Measurements from ENCODE around the gene STRAP.

STRAP gene

DNA sequence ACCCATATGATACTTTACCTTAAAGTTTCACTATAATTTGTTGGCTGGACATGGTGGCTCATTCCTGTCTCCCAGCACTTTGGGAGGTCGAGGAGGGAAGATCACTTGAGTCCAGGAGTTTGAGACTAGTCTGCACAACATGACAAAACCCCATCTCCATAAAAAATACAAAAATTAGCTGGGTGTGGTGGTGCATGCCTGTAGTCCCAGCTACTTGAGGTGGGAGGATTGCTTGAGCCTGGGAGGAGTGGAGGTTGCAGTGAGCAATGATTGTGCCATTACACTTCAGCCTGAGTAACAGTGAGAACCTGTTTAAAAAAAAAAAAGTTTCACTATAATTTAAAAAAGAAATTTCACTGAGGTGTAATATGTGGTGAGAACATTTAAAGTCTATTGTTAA lies 50.1 kb downstream of the STRAP start:
- H3K4me3 Mint-ChIP-seq = no peak overlapping the region
- peaks cover 46% of the 10 kb centered on the region for H3K4me1 Mint-ChIP-seq

DNA sequence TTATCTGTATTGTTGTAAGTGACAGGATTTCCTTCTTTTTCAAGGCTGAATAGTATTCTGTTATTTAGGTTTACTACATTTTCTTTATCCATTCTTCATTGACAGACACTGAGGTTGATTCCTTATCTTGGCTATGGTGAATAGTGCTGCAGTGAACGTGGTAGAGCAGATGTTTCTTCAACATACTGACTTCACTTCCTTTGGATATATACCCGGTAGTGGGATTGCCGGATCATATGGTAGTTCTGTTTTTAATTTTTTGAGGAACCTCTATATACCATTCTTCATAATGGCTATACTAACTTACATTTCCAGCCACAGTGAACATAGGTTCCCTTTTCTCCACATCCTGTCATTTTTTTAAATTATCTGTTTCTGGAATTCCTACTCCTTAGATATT lies 50.8 kb downstream of the STRAP start:
- Mint-ChIP-seq H3K4me1 (peaks cover 40% of the 10 kb centered on the region), H3K27me3 (ENCODE audit: low read depth, poor library complexity) (no peaks in the 10 kb centered on the region), H3K9me3 (peaks cover 44% of the 10 kb centered on the region), H3K4me3 (no peak overlapping the region), H3K27ac (no peak overlapping the region), H3K36me3 (ENCODE audit: low read depth) (peaks cover 58% of the 10 kb centered on the region)
- DNase-seq = no peak
- TF ChIP-seq, protein P1, sequence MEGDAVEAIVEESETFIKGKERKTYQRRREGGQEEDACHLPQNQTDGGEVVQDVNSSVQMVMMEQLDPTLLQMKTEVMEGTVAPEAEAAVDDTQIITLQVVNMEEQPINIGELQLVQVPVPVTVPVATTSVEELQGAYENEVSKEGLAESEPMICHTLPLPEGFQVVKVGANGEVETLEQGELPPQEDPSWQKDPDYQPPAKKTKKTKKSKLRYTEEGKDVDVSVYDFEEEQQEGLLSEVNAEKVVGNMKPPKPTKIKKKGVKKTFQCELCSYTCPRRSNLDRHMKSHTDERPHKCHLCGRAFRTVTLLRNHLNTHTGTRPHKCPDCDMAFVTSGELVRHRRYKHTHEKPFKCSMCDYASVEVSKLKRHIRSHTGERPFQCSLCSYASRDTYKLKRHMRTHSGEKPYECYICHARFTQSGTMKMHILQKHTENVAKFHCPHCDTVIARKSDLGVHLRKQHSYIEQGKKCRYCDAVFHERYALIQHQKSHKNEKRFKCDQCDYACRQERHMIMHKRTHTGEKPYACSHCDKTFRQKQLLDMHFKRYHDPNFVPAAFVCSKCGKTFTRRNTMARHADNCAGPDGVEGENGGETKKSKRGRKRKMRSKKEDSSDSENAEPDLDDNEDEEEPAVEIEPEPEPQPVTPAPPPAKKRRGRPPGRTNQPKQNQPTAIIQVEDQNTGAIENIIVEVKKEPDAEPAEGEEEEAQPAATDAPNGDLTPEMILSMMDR (IDR thresholded peaks at IDR 0.05) = no peak

More for the DNA sequence above, 50.1 kb downstream of the STRAP start:
- no peaks in the 10 kb centered on the region for H3K27me3 Mint-ChIP-seq (ENCODE audit: low read depth, poor library complexity)
- no peak for DNase-seq
- TF ChIP-seq, protein P1 (IDR thresholded peaks at IDR 0.05) = no peak
- H3K27ac Mint-ChIP-seq = no peak overlapping the region
- H3K36me3 Mint-ChIP-seq (ENCODE audit: low read depth) = peaks cover 52% of the 10 kb centered on the region
- peaks cover 38% of the 10 kb centered on the region for H3K9me3 Mint-ChIP-seq

DNA sequence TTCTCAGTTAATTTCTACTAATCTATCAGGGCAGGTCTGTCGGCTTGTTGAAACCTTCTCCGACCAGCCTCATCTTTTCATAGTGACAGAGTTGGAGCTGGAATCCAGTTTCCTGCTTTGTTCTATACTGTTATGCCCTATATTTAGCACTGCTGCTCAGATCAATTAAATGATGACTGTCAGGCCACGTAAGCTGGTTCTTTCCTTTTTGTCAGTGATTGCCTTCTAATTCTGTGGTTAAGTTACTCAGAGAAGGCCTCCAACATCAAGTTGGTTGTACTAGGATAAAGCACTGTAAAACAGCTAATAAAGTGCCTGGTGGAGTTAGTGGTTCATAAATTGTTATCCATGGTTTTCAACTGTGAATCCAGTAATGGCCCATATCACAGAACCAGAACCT lies 51.6 kb downstream of the STRAP start:
- Mint-ChIP-seq H3K36me3 (ENCODE audit: low read depth) (peaks cover 62% of the 10 kb centered on the region), H3K27me3 (ENCODE audit: low read depth, poor library complexity) (no peaks in the 10 kb centered on the region), H3K4me1 (peaks cover 32% of the 10 kb centered on the region), H3K27ac (no peak overlapping the region), H3K9me3 (peaks cover 46% of the 10 kb centered on the region), H3K4me3 (no peak overlapping the region)
- DNase-seq = no peak
- TF ChIP-seq, protein P1 (IDR thresholded peaks at IDR 0.05) = no peak

DNA sequence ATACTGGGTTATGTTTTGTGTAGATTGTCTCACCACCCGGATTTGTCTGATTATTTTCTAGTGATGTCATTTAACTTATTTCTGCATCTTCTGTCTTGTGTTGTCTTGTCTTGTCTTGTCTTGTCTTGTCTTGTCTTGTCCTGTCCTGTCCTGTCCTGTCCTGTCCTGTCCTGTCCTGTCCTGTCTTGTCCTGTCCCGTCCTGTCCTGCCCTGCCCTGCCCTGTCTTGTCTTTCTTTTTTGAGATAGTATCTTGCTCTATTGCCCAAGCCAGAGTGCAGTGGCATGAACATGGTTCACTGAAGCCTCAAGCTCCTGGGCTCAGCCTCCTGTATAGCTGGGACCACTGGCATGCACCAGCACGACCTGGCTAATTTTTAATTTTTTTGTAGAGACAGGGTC lies 54.6 kb downstream of the STRAP start:
- H3K27me3 Mint-ChIP-seq (ENCODE audit: low read depth, poor library complexity) = no peaks in the 10 kb centered on the region
- TF ChIP-seq, protein P1 (IDR thresholded peaks at IDR 0.05) = no peak
- H3K4me3 Mint-ChIP-seq = no peak overlapping the region
- peaks cover 61% of the 10 kb centered on the region for H3K9me3 Mint-ChIP-seq
- H3K4me1 Mint-ChIP-seq = peaks cover 4% of the 10 kb centered on the region
- no peak for DNase-seq
- peak overlapping the region; percentile 5 for H3K27ac Mint-ChIP-seq
- peaks cover 83% of the 10 kb centered on the region for H3K36me3 Mint-ChIP-seq (ENCODE audit: low read depth)

DNA sequence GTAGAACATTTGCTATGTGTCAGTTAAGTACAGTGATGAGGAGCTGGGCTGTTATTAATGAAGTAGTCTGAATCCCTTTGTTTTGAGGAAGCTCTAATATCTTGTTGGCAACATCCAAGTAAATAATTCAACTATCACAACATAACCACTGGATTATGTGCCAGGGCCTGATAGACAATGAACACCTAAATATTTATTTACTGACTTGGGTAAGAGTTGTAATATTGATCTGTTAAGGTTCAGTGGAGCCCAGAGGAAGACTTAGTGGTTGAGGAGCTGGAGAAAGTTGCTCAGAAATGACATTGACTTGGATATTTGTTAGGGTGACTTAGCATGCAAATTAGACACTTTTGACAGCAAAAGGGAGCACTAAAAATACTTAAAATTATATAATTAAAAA lies 55.7 kb downstream of the STRAP start:
- Mint-ChIP-seq H3K27me3 (ENCODE audit: low read depth, poor library complexity) (no peaks in the 10 kb centered on the region), H3K36me3 (ENCODE audit: low read depth) (peaks cover 83% of the 10 kb centered on the region), H3K27ac (no peak overlapping the region), H3K9me3 (peaks cover 67% of the 10 kb centered on the region), H3K4me1 (no peaks in the 10 kb centered on the region), H3K4me3 (no peak overlapping the region)
- no peak for DNase-seq
- TF ChIP-seq, protein P1 (IDR thresholded peaks at IDR 0.05) = no peak

DNA sequence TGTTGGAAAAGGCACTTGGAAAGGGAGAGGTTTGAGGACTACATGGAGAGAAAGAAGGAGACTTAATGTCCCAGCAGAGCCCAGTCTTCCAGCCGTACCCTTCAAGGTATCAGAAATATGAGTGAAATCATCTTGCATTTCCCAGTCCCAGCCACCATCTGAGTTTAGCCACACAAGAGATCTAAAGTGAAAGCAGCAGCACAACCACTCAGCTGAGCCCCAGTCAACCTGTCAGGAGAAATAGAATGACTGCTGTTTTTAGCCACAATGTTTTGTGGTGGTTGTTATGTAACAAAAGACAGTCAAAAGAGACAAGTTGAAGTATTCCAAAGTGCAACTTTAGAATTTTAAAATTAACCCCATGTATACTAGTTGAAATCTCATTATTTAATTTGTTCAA lies 56.9 kb downstream of the STRAP start:
- no peaks in the 10 kb centered on the region for H3K4me1 Mint-ChIP-seq
- no peak for DNase-seq
- H3K9me3 Mint-ChIP-seq = peaks cover 64% of the 10 kb centered on the region
- no peak overlapping the region for H3K27ac Mint-ChIP-seq
- no peak overlapping the region for H3K4me3 Mint-ChIP-seq
- TF ChIP-seq, protein P1 (IDR thresholded peaks at IDR 0.05) = no peak
- H3K27me3 Mint-ChIP-seq (ENCODE audit: low read depth, poor library complexity) = no peaks in the 10 kb centered on the region
- H3K36me3 Mint-ChIP-seq (ENCODE audit: low read depth) = peaks cover 80% of the 10 kb centered on the region

Measured in nephron progenitor cell (in vitro differentiated cells).